HFFc6 (cell line): ENCODE data around the gene AEBP2. TPM values are rescaled to one million over a fixed set of nuclear protein-coding genes. Genes with fewer than 3 reads are reported as not detected.
"Not testable (repeated sequence)": the region's sequence is repeated elsewhere in the genome, so short reads cannot be mapped to it uniquely, and the experiment has no call there.

ENCODE experiments used
- DNase-seq: peaks from one replicate; pipeline ENCODE4 v3.0.0-alpha.2; 2018
- H3K27ac Mint-ChIP-seq: 2 replicates; pipeline ENCODE4 v1.8.0; 2020; ENCODE audit warnings: mild to moderate bottlenecking, mixed read lengths
- H3K27me3 Mint-ChIP-seq: 2 replicates; pipeline ENCODE4 v1.8.0; 2021; ENCODE audit warnings: mild to moderate bottlenecking, moderate library complexity, mixed read lengths; ENCODE audit not compliant: insufficient read depth
- H3K36me3 Mint-ChIP-seq: 2 replicates; pipeline ENCODE4 v1.8.0; 2021; ENCODE audit warnings: low read depth, mixed read lengths
- H3K4me1 Mint-ChIP-seq: 2 replicates; pipeline ENCODE4 v1.8.0; 2020; ENCODE audit warnings: low read depth, mixed read lengths
- H3K4me3 Mint-ChIP-seq: 2 replicates; pipeline ENCODE4 v1.8.0; 2020; ENCODE audit warnings: mild to moderate bottlenecking, moderate library complexity, mixed read lengths
- H3K9me3 Mint-ChIP-seq: 2 replicates; pipeline ENCODE4 v1.8.0; 2020; ENCODE audit warnings: mild to moderate bottlenecking, mixed read lengths
- CTCF ChIP-seq: fragments of 200-600 bp; sonication (generic); IDR thresholded peaks from 2 replicates; pipeline ENCODE4 v1.5.0; 2021; ENCODE audit warnings: antibody characterized with exemption, mild to moderate bottlenecking
- total RNA-seq, 6 experiments: library from RNA; stranded (reverse); fragmentation: NEBNext Ultra II Directional; extraction: Animal tissue kit (Norgen Biotek cat#: 25700); gene quantifications; 2 replicates in 1 of 6; 3 replicates in 5 of 6; pipeline ENCODE4 v1.2.3, GENCODE V29; 2021

AEBP2 gene
- total RNA-seq, 6 experiments from 2014 or later: 36.8 to 43.4 (median 39.1) TPM

GRCh38 chr12:19546027-19546426 is 106.7 kb downstream of the AEBP2 start:
- Mint-ChIP-seq H3K4me1 (peaks cover 50% of the 10 kb centered on the region), H3K4me3 (peak overlapping the region; percentile 86), H3K27me3 (no peaks in the 10 kb centered on the region), H3K27ac (peak overlapping the region; percentile 83), H3K9me3 (no peaks in the 10 kb centered on the region), H3K36me3 (no peaks in the 10 kb centered on the region)
- peak; percentile 9 for DNase-seq
- no peak for TF ChIP-seq CTCF

- Mint-ChIP-seq H3K36me3 (no peaks in the 10 kb centered on the region), H3K4me1 (peaks cover 50% of the 10 kb centered on the region), H3K9me3 (no peaks in the 10 kb centered on the region), H3K27me3 (no peaks in the 10 kb centered on the region), H3K27ac (peak overlapping the region; percentile 83), H3K4me3 (peak overlapping the region; percentile 86)
- DNase-seq: peak; percentile 45
- no peak for TF ChIP-seq CTCF
These were observed 107.4 kb downstream of the AEBP2 start for GRCh38 chr12:19546611-19547162.

- peak overlapping the region; percentile 86 for H3K4me3 Mint-ChIP-seq
- H3K4me1 Mint-ChIP-seq: peaks cover 53% of the 10 kb centered on the region
- H3K36me3 Mint-ChIP-seq: no peaks in the 10 kb centered on the region
- H3K9me3 Mint-ChIP-seq: no peaks in the 10 kb centered on the region
- TF ChIP-seq CTCF: no peak
- peak; percentile 22 for DNase-seq
- peak overlapping the region; percentile 83 for H3K27ac Mint-ChIP-seq
- no peaks in the 10 kb centered on the region for H3K27me3 Mint-ChIP-seq
These were observed 108.0 kb downstream of the AEBP2 start for GRCh38 chr12:19547271-19547671.

GRCh38 chr12:19548834-19549233 is 109.5 kb downstream of the AEBP2 start:
- DNase-seq: no peak
- Mint-ChIP-seq H3K9me3 (no peaks in the 10 kb centered on the region), H3K27me3 (no peaks in the 10 kb centered on the region), H3K4me3 (no peak overlapping the region), H3K27ac (peak overlapping the region; percentile 43; the same call in 1 of the 2 replicates), H3K4me1 (peaks cover 63% of the 10 kb centered on the region), H3K36me3 (no peaks in the 10 kb centered on the region)
- no peak for TF ChIP-seq CTCF

- no peak for TF ChIP-seq CTCF
- Mint-ChIP-seq H3K27ac (no peak overlapping the region), H3K36me3 (no peaks in the 10 kb centered on the region), H3K9me3 (no peaks in the 10 kb centered on the region), H3K4me3 (no peak overlapping the region), H3K4me1 (peaks cover 47% of the 10 kb centered on the region), H3K27me3 (no peaks in the 10 kb centered on the region)
- DNase-seq: no peak
These were observed 111.3 kb downstream of the AEBP2 start for GRCh38 chr12:19550626-19551025.

GRCh38 chr12:19552441-19553097 is 113.3 kb downstream of the AEBP2 start:
- not testable (repeated sequence) for H3K4me3 Mint-ChIP-seq, H3K36me3 Mint-ChIP-seq, H3K9me3 Mint-ChIP-seq, H3K27ac Mint-ChIP-seq, DNase-seq, H3K27me3 Mint-ChIP-seq
- H3K4me1 Mint-ChIP-seq: peaks cover 28% of the 10 kb centered on the region
